GM18873 (cell line): ENCODE data around the gene NFKBIB.
A peak's percentile ranks its signal among the peaks of the same experiment; 100 is the strongest.
"Not testable (repeated sequence)": the region's sequence is repeated elsewhere in the genome, so short reads cannot be mapped to it uniquely, and the experiment has no call there.

ENCODE experiments used
- ATAC-seq: cut with Tn5 transposase; IDR thresholded peaks from one replicate; pipeline ENCODE4 v1.9.1; 2021; ENCODE audit warnings: mild to moderate bottlenecking, moderate library complexity, moderate number of reproducible peaks; ENCODE audit not compliant: unreplicated experiment, low FRiP score

The NFKBIB gene

GRCh38 chr19:38924388-38924787, 24.6 kb downstream of the NFKBIB start:
- ATAC-seq = no peak

- no peak for ATAC-seq
Observed at GRCh38 chr19:38928391-38929001, 28.7 kb downstream of the NFKBIB start.

GRCh38 chr19:38929929-38930775, 30.4 kb downstream of the NFKBIB start, which contains the start of gene SARS2:
Gene SARS2 (minus strand): TSS chr19:38930763. CDS start chr19:38930736, 27 bp downstream.
- peak; percentile 60 for ATAC-seq

GRCh38 chr19:38930776-38931520, 31.2 kb downstream of the NFKBIB start, which contains the start of gene MRPS12:
Gene MRPS12 (plus strand): TSS chr19:38930944. CDS start chr19:38931295, 351 bp downstream.
- ATAC-seq = peak; percentile 93

- ATAC-seq = no peak
Observed at GRCh38 chr19:38931521-38931793, 31.7 kb downstream of the NFKBIB start.

GRCh38 chr19:38932425-38933179, 32.8 kb downstream of the NFKBIB start:
- ATAC-seq = no peak

- ATAC-seq = no peak
Observed at GRCh38 chr19:38933544-38933943, 33.8 kb downstream of the NFKBIB start.

- ATAC-seq = no peak
Observed at GRCh38 chr19:38939957-38940356, 40.2 kb downstream of the NFKBIB start.

- ATAC-seq = not testable (repeated sequence)
Observed at GRCh38 chr19:38941466-38941865, 41.7 kb downstream of the NFKBIB start.

- ATAC-seq = no peak
Observed at GRCh38 chr19:38941979-38942378, 42.2 kb downstream of the NFKBIB start.

GRCh38 chr19:38942471-38943181, 42.9 kb downstream of the NFKBIB start:
- ATAC-seq = no peak

GRCh38 chr19:38944981-38945506, 45.3 kb downstream of the NFKBIB start:
- ATAC-seq = no peak

- ATAC-seq = no peak
Observed at GRCh38 chr19:38945562-38946228, 45.9 kb downstream of the NFKBIB start.

- no peak for ATAC-seq
Observed at GRCh38 chr19:38946229-38947010, 46.7 kb downstream of the NFKBIB start.

- no peak for ATAC-seq
Observed at GRCh38 chr19:38949580-38950367, 50.0 kb downstream of the NFKBIB start.

GRCh38 chr19:38951187-38951586, 51.4 kb downstream of the NFKBIB start:
- ATAC-seq = no peak

GRCh38 chr19:38952395-38953165, 52.8 kb downstream of the NFKBIB start:
- no peak for ATAC-seq
